GM10266 (cell line): ENCODE measurements around the gene SF3B1.
"Not testable (repeated sequence)": the region's sequence is repeated elsewhere in the genome, so short reads cannot be mapped to it uniquely, and the experiment has no call there.

Experiments used
- DNase-seq: peaks from one replicate; pipeline ENCODE4 v3.0.0; 2012; ENCODE audit errors: extremely low spot score
- TF ChIP-seq, protein P1 (sequence below): IDR thresholded peaks from 2 replicates; pipeline ENCODE4 v1.5.1; 2012; ENCODE audit warnings: mild to moderate bottlenecking, low read depth; ENCODE audit not compliant: control insufficient read depth, insufficient read depth; ENCODE audit errors: missing control alignments

SF3B1 gene

DNA sequence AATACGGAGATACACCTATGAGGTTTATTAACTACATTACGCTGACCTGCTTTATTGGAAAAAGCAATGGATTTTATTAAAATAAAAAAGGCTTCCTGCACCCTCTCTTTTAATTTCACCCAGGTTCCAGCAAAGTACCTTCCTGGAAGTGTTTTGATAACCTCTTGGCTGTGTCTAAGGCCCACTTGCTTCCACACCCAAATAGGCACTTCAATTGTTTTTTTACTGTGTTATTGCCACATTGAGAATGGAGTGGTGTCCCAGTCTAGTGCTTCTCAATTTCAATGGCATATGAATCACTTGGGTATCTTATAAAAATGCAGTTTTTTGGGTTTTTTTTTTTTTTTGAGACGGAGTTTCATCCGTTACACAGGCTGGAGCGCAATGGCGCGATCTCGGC, 47.6 kb downstream of the SF3B1 start:
- TF ChIP-seq, protein P1, sequence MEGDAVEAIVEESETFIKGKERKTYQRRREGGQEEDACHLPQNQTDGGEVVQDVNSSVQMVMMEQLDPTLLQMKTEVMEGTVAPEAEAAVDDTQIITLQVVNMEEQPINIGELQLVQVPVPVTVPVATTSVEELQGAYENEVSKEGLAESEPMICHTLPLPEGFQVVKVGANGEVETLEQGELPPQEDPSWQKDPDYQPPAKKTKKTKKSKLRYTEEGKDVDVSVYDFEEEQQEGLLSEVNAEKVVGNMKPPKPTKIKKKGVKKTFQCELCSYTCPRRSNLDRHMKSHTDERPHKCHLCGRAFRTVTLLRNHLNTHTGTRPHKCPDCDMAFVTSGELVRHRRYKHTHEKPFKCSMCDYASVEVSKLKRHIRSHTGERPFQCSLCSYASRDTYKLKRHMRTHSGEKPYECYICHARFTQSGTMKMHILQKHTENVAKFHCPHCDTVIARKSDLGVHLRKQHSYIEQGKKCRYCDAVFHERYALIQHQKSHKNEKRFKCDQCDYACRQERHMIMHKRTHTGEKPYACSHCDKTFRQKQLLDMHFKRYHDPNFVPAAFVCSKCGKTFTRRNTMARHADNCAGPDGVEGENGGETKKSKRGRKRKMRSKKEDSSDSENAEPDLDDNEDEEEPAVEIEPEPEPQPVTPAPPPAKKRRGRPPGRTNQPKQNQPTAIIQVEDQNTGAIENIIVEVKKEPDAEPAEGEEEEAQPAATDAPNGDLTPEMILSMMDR: no peak
- no peak for DNase-seq

DNA sequence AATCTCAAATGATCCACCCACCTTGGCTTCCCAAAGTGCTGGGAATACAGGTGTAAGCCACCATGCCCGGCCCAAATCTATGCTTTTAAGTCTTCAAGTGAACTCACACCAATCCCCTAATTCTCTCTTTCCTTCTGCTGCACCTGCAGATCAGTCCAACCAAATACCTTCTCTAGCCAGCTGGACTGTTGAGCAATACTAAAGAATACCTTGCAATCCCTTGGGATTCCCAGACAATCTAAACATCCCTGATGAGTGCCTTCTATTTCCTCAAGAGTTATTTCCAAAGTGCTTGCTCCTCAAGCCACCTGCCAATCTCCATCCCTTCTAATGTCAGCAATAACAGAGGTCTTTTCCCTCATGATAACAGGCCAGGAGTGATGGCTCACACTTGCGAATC, 48.6 kb downstream of the SF3B1 start:
- DNase-seq: no peak
- TF ChIP-seq, protein P1: no peak

DNA sequence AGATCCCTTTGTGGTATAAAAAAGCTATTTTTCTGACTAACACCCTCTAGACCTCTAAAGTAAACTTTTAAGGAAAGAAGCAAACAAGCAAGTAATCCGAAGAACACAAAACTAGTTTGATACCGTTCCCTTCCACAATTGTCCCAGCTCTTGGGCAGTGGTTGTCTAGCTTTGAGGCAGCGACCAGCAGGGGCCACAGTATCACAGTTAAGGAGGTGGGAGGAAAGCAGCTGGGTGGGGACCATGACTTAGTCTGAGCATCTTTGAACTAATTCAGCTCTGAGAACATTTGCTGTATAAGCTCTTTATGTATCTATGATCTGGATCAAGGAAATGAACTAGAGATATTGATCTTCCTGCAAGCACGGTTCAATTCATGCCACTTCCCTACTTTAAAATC, 51.0 kb downstream of the SF3B1 start:
- TF ChIP-seq, protein P1: peak; percentile 6
- DNase-seq: no peak

DNA sequence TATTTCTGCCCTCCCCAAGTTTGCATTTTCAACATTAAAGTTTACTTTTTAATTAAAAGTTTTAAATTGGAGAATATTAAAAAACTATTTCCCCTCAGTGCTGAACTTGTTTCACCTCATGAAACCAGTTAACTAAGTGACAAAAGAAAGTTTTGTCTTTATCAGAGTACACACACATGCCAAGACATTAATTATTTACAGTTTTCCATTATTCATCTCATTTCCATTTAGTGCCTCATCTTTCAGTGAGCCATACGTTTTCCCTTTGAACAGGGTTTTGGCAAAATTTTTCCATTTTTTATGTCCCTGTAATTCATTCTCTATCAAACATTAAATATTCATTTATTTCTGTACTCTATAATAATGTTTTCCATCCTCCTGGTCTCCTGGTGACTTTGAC, 53.2 kb downstream of the SF3B1 start:
- TF ChIP-seq, protein P1: no peak
- DNase-seq: no peak

DNA sequence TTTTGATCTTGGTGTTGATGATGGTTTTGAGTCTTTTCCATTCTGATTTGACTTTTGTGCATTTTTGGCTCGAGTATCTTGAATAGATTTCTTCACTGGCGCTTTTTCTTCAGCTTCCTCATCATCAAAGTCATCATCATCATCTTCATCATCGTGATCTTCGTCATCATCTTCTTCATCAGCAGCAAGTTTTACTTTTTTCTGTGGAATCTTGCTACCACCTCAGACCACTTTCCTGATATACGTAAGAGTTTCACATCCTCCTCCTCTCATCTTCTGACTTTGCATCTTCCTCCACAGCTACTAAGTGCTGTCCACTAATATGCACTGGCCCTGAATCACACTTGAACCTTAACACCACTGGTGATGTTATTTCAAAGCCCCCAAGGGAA, 54.9 kb downstream of the SF3B1 start:
- DNase-seq: not testable (repeated sequence)

DNA sequence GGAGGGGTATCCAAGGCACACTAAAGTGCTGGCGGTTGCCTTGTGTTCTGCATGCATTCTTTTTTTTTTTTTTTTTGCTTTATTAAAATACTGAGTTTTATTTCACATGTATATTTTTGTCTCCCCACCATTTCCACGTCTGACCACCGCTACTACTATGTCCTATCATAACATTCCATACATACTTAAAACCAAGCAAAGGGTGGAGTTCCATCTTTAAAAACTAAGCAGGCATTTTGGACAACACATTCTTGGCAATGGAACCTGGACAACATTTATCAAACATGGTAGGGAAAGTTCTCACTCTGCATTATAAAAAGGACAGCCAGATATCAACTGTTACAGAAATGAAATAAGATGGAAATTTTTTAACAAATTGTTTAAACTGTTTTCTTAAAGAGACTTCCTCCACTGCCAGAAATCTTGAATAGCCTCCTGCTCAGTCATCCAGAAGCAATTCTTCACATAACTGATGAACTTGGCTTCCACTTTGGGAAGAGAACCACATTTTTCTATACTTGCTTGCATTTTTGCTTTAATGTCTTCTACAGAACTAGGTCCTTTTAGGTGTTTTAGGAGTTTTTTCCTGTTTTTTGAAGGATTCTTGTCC, 55.4 kb downstream of the SF3B1 start:
- DNase-seq: not testable (repeated sequence)

DNA sequence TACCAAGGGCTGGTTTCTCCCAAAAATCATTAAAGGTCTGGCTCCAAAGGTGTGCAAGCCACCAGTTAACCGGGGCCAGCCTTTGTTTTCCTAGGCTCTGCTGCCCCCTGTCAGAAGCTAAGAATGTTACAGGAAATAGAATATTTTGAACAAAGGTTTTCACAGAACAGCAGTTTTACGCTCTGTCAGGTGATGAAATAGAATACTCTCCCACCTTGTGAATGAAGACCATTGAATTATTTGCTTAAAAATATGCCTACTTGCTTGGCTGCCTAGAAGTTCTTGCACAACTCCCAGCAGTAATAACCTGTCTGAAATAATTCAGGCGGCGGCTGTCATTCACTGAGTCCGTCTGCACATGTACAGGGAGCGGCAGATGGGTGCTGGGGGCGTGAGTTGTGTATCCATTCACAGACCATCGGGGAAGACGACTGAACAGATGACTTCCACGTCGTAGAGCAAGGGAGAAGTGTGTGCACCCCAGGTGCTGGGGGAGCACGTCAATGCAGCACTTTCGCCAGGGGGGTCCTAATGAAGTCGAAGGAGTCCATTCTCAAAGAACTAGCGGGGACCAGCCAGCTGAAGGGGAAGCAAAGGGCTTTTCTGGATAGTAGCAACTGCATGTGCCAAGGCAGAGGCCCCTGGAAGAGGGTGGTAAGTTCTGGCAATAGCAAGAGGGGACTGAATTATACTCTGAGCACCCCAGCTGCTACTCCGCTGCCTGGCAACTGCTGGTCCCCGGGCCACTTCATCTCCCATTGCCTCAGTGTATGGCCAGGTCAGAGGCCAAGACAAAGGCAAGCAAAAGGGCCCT, 56.1 kb downstream of the SF3B1 start:
- DNase-seq: peak; percentile 68
- TF ChIP-seq, protein P1: peak; percentile 75

DNA sequence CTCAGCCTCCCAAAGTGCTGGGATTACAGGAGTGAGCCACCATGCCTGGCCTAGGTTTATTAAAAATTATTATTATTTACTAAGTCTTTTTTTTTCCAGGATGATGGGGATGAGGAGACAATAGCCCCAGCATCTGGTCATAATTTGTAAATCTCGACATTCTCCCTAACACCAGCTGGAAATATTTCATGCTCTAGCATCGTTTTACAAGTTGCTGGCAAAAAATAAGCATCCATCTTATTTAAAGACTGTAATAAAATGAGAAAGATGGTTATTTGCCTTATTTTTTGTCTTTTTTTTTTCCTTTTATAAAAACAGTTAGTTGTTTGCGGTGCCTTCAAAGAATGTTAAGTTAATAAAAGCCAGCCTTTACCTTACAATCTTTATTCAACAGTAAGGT, 56.7 kb downstream of the SF3B1 start:
- TF ChIP-seq, protein P1: no peak
- DNase-seq: no peak
